Right lobe of liver (tissue), 6 donors: Measurements from ENCODE around the gene SGCA. TPM values are rescaled to one million over a fixed set of nuclear protein-coding genes. Genes with fewer than 3 reads are reported as not detected.

Experiments
- ATAC-seq, 4 donors: fragments of 200-7000 bp; cut with Tn5 transposase; one replicate each; pipeline ENCODE4 v1.9.1; 2020; ENCODE audit warnings: mild to moderate bottlenecking in 4 of 4, moderate library complexity in 4 of 4
- DNase-seq, 3 donors: peaks; one replicate each; pipeline ENCODE4 v3.0.0-alpha.2; 2020
- H3K27ac ChIP-seq, 3 donors: fragments of 200-600 bp; one replicate each; pipeline ENCODE4 v1.8.0; 2022
- H3K27me3 ChIP-seq, 2 donors: fragments of 200-600 bp; one replicate each; pipeline ENCODE4 v1.8.0; 2022
- H3K36me3 ChIP-seq, 4 donors: fragments of 200-600 bp; sonication (generic) in 1 of 4; one replicate each; pipeline versions ENCODE4 v1.5.1 to v1.8.0; 2017 to 2022; ENCODE audit warnings: control low read depth in 1 of 4
- H3K4me1 ChIP-seq, 4 donors: fragments of 200-600 bp; sonication (generic) in 1 of 4; one replicate each; pipeline versions ENCODE4 v1.5.1 to v1.8.0; 2017 to 2022; ENCODE audit warnings: control low read depth in 1 of 4
- H3K4me3 ChIP-seq, 3 donors: fragments of 200-600 bp; one replicate each; pipeline ENCODE4 v1.8.0; 2022
- H3K9me3 ChIP-seq, 4 donors: fragments of 200-600 bp; sonication (generic) in 1 of 4; one replicate each; pipeline versions ENCODE4 v1.5.1 to v1.8.0; 2017 to 2022; ENCODE audit warnings: control low read depth in 1 of 4
- CTCF ChIP-seq, 4 donors: fragments of 200-600 bp in 3 of 4; fragments of 450-650 bp in 1 of 4; IDR thresholded peaks; one replicate each; pipeline versions ENCODE4 v1.5.1 to v1.8.0; 2016 to 2022; ENCODE audit warnings: antibody characterized with exemption in 4 of 4, mild to moderate bottlenecking in 2 of 4
- POLR2A ChIP-seq: fragments of 450-650 bp; IDR thresholded peaks from one replicate; pipeline ENCODE4 v1.6.1; 2017; ENCODE audit warnings: antibody characterized with exemption, mild to moderate bottlenecking
- WGBS: methylation state at CpG from one replicate; pipeline ENCODE4 v1.1.6; 2018; ENCODE audit warnings: low coverage, low lambda C conversion rate; ENCODE audit not compliant: insufficient coverage; ENCODE audit errors: missing lambda C conversion rate; 5-methylcytosine and 5-hydroxymethylcytosine counted together
- intact Hi-C, 2 donors: fragments of 100-400 bp; cut with DNase I; formaldehyde crosslinking; loops; one replicate each; pipeline versions ENCODE4 v1.11.2 to v1.14.1; 2022
- total RNA-seq, 6 experiments: library from RNA; depleted of rRNA in 2 of 6; stranded (reverse); fragments of >200 nt in 2 of 6; fragmentation: NEBNext Ultra II Directional in 3 of 6; extraction: Animal tissue kit (Norgen Biotek cat#: 25700) in 3 of 6; gene quantifications; one replicate each; pipeline versions ENCODE4 v1.1.0 to v1.2.4, GENCODE V29; 2016 to 2023
- donor health status: DM: no; HTN: yes; CAD: no.
- donor health status: DM: no; HTN: no; CAD: no.
- donor health status: DM: no; HTN: no; CAD: no.
- donor health status: DM: no; HTN: yes; CAD: no.
- donor health status: DM: no; HTN: yes; CAD: no.

SGCA gene
- total RNA-seq, 6 experiments from 2014 or later, result 0.48 to 2.8 (median 1.6) TPM

- ATAC-seq (no peak), DNase-seq (no peak)
- Histone ChIP-seq H3K4me1 (peaks cover 0 to 3% (median 0%) of the 10 kb centered on the region in 4 donors), H3K4me3 (no peak overlapping the region), H3K27ac (no peak overlapping the region), H3K36me3 (peaks cover 4 to 38% (median 9%) of the 10 kb centered on the region in 4 donors), H3K27me3 (no peaks in the 10 kb centered on the region), H3K9me3 (no peaks in the 10 kb centered on the region)
- WGBS, result 53% methylated on average over 2 of the region's 16 CpGs
- TF ChIP-seq POLR2A (no peak), CTCF (IDR thresholded peaks at IDR 0.05) (no peak)
- intact Hi-C loops, result no loop called here
Measured at GRCh38 chr17:50134206-50135110, 31.3 kb upstream of the SGCA start.

- ATAC-seq, result no peak
- intact Hi-C loops, result no loop called here
- H3K9me3 ChIP-seq, result no peaks in the 10 kb centered on the region
- peaks cover 0 to 8% (median 0%) of the 10 kb centered on the region in 4 donors for H3K4me1 ChIP-seq
- WGBS, result 88% methylated on average over 5 of the region's 16 CpGs
- no peak for TF ChIP-seq CTCF (IDR thresholded peaks at IDR 0.05)
- no peak for TF ChIP-seq POLR2A
- no peak for DNase-seq
- H3K36me3 ChIP-seq, result peaks cover 5 to 45% (median 11%) of the 10 kb centered on the region in 4 donors
- H3K27me3 ChIP-seq, result no peaks in the 10 kb centered on the region
- H3K27ac ChIP-seq, result no peak overlapping the region
- no peak overlapping the region for H3K4me3 ChIP-seq
Measured at GRCh38 chr17:50135316-50136095, 30.3 kb upstream of the SGCA start.

- 100% methylated on average over 3 of the region's 11 CpGs for WGBS
Measured at GRCh38 chr17:50136096-50136687, 29.6 kb upstream of the SGCA start.

More at GRCh38 chr17:50136096-50136687, 29.6 kb upstream of the SGCA start:
- no peak overlapping the region for H3K27ac ChIP-seq
- DNase-seq, result no peak
- no peaks in the 10 kb centered on the region for H3K9me3 ChIP-seq
- H3K4me3 ChIP-seq, result no peak overlapping the region
- H3K4me1 ChIP-seq, result peaks cover 0 to 9% (median 0%) of the 10 kb centered on the region in 4 donors
- H3K36me3 ChIP-seq, result peaks cover 5 to 50% (median 11%) of the 10 kb centered on the region in 4 donors
- no peak for TF ChIP-seq POLR2A
- no peak for TF ChIP-seq CTCF (IDR thresholded peaks at IDR 0.05)
- intact Hi-C loops, result no loop called here
- no peak for ATAC-seq
- no peaks in the 10 kb centered on the region for H3K27me3 ChIP-seq
